ENCODE measurements around the gene KRT3. TPM values are rescaled to one million over a fixed set of nuclear protein-coding genes. Genes with fewer than 3 reads are reported as not detected.
"Not testable (repeated sequence)": the region's sequence is repeated elsewhere in the genome, so short reads cannot be mapped to it uniquely, and the experiment has no call there.

Gene KRT3
- total and polyA plus RNA-seq, 5 donors from 2014 or later: not detected

- no peak for ATAC-seq (ENCODE audit: low read depth in 2 of 2)
- Histone ChIP-seq H3K4me3 (ENCODE audit: low read depth, low read length) (no peak overlapping the region), H3K36me3 (ENCODE audit: control insufficient read depth, insufficient read depth, low read length) (no peaks in the 10 kb centered on the region), H3K4me1 (ENCODE audit: control insufficient read depth, insufficient read depth, low read length, poor library complexity, severe bottlenecking) (no peaks in the 10 kb centered on the region), H3K9me3 (ENCODE audit: control insufficient read depth in 2 of 2, low read length in 2 of 2) (peaks cover 2 to 6% of the 10 kb centered on the region in 2 experiments), H3K27me3 (ENCODE audit: control insufficient read depth, insufficient read depth, low read length) (no peaks in the 10 kb centered on the region), H3K27ac (ENCODE audit: insufficient read depth, low read length, poor library complexity, severe bottlenecking) (no peak overlapping the region)
- Mint-ChIP-seq H3K36me3 (no peaks in the 10 kb centered on the region), H3K4me3 (no peak overlapping the region), H3K9me3 (peaks cover 0 to 10% (median 3%) of the 10 kb centered on the region in 7 donors), H3K27ac (no peak overlapping the region), H3K27me3 (peaks cover 12% of the 10 kb centered on the region), H3K4me1 (no peaks in the 10 kb centered on the region)
- no peak for DNase-seq
Observed at GRCh38 chr12:52755533-52755932, 40.4 kb downstream of the KRT3 start.

- H3K27ac ChIP-seq (ENCODE audit: insufficient read depth, low read length, poor library complexity, severe bottlenecking): no peak overlapping the region
- no peaks in the 10 kb centered on the region for H3K36me3 ChIP-seq (ENCODE audit: control insufficient read depth, insufficient read depth, low read length)
- no peak for DNase-seq
- H3K9me3 ChIP-seq (ENCODE audit: control insufficient read depth in 2 of 2, low read length in 2 of 2): no peaks in the 10 kb centered on the region
- peaks cover 0 to 4% (median 0%) of the 10 kb centered on the region in 7 donors for H3K9me3 Mint-ChIP-seq
- no peaks in the 10 kb centered on the region for H3K4me1 Mint-ChIP-seq
- no peak overlapping the region for H3K27ac Mint-ChIP-seq
- peaks cover 6% of the 10 kb centered on the region for H3K27me3 Mint-ChIP-seq
- no peak overlapping the region for H3K4me3 ChIP-seq (ENCODE audit: low read depth, low read length)
- no peaks in the 10 kb centered on the region for H3K36me3 Mint-ChIP-seq
- H3K4me3 Mint-ChIP-seq: no peak overlapping the region
- H3K27me3 ChIP-seq (ENCODE audit: control insufficient read depth, insufficient read depth, low read length): no peaks in the 10 kb centered on the region
- no peaks in the 10 kb centered on the region for H3K4me1 ChIP-seq (ENCODE audit: control insufficient read depth, insufficient read depth, low read length, poor library complexity, severe bottlenecking)
- no peak for ATAC-seq (ENCODE audit: low read depth in 2 of 2)
Observed at GRCh38 chr12:52754135-52754534, 41.8 kb downstream of the KRT3 start.

- no peak overlapping the region for H3K4me3 Mint-ChIP-seq
- H3K27ac ChIP-seq (ENCODE audit: insufficient read depth, low read length, poor library complexity, severe bottlenecking): no peak overlapping the region
- H3K36me3 ChIP-seq (ENCODE audit: control insufficient read depth, insufficient read depth, low read length): no peaks in the 10 kb centered on the region
- no peak overlapping the region for H3K27ac Mint-ChIP-seq
- no peaks in the 10 kb centered on the region for H3K36me3 Mint-ChIP-seq
- ATAC-seq (ENCODE audit: low read depth in 2 of 2) (no peak), DNase-seq (no peak)
- no peak overlapping the region for H3K4me3 ChIP-seq (ENCODE audit: low read depth, low read length)
- H3K27me3 Mint-ChIP-seq: peaks cover 5% of the 10 kb centered on the region
- H3K9me3 ChIP-seq (ENCODE audit: control insufficient read depth in 2 of 2, low read length in 2 of 2): no peaks in the 10 kb centered on the region
- no peaks in the 10 kb centered on the region for H3K4me1 ChIP-seq (ENCODE audit: control insufficient read depth, insufficient read depth, low read length, poor library complexity, severe bottlenecking)
- H3K27me3 ChIP-seq (ENCODE audit: control insufficient read depth, insufficient read depth, low read length): no peaks in the 10 kb centered on the region
- peaks cover 0 to 2% (median 0%) of the 10 kb centered on the region in 7 donors for H3K9me3 Mint-ChIP-seq
- H3K4me1 Mint-ChIP-seq: peaks cover 0 to 4% (median 0%) of the 10 kb centered on the region in 4 donors
Observed at GRCh38 chr12:52753283-52753682, 42.6 kb downstream of the KRT3 start.

GRCh38 chr12:52752516-52752915 is 43.4 kb downstream of the KRT3 start:
- DNase-seq (no peak), ATAC-seq (ENCODE audit: low read depth in 2 of 2) (no peak)
- Histone ChIP-seq H3K9me3 (ENCODE audit: control insufficient read depth in 2 of 2, low read length in 2 of 2) (no peaks in the 10 kb centered on the region), H3K36me3 (ENCODE audit: control insufficient read depth, insufficient read depth, low read length) (no peaks in the 10 kb centered on the region), H3K27ac (ENCODE audit: insufficient read depth, low read length, poor library complexity, severe bottlenecking) (no peak overlapping the region), H3K4me1 (ENCODE audit: control insufficient read depth, insufficient read depth, low read length, poor library complexity, severe bottlenecking) (no peaks in the 10 kb centered on the region), H3K27me3 (ENCODE audit: control insufficient read depth, insufficient read depth, low read length) (no peaks in the 10 kb centered on the region), H3K4me3 (ENCODE audit: low read depth, low read length) (no peak overlapping the region)
- Mint-ChIP-seq H3K27ac (no peak overlapping the region), H3K27me3 (peaks cover 5% of the 10 kb centered on the region), H3K4me3 (no peak overlapping the region), H3K36me3 (no peaks in the 10 kb centered on the region), H3K4me1 (peaks cover 0 to 4% (median 0%) of the 10 kb centered on the region in 4 donors), H3K9me3 (peaks cover 0 to 2% (median 0%) of the 10 kb centered on the region in 7 donors)

GRCh38 chr12:52751795-52752194 is 44.1 kb downstream of the KRT3 start:
- H3K4me1 ChIP-seq (ENCODE audit: control insufficient read depth, insufficient read depth, low read length, poor library complexity, severe bottlenecking): no peaks in the 10 kb centered on the region

GRCh38 chr12:52750532-52750931 is 45.4 kb downstream of the KRT3 start:
- H3K36me3 Mint-ChIP-seq; H3K9me3 ChIP-seq (ENCODE audit: control insufficient read depth in 2 of 2, low read length in 2 of 2); H3K4me1 Mint-ChIP-seq; H3K4me3 Mint-ChIP-seq; ATAC-seq (ENCODE audit: low read depth in 2 of 2); H3K27me3 Mint-ChIP-seq; H3K36me3 ChIP-seq (ENCODE audit: control insufficient read depth, insufficient read depth, low read length); H3K4me1 ChIP-seq (ENCODE audit: control insufficient read depth, insufficient read depth, low read length, poor library complexity, severe bottlenecking); H3K9me3 Mint-ChIP-seq; H3K27me3 ChIP-seq (ENCODE audit: control insufficient read depth, insufficient read depth, low read length); DNase-seq; H3K27ac ChIP-seq (ENCODE audit: insufficient read depth, low read length, poor library complexity, severe bottlenecking); H3K4me3 ChIP-seq (ENCODE audit: low read depth, low read length): not testable (repeated sequence)
- peak overlapping the region in 1 of 3 donors; percentile 61 for H3K27ac Mint-ChIP-seq

More at GRCh38 chr12:52751795-52752194, 44.1 kb downstream of the KRT3 start:
- H3K4me3 ChIP-seq (ENCODE audit: low read depth, low read length): no peak overlapping the region
- ATAC-seq (ENCODE audit: low read depth in 2 of 2) (no peak), DNase-seq (no peak)
- no peaks in the 10 kb centered on the region for H3K9me3 ChIP-seq (ENCODE audit: control insufficient read depth in 2 of 2, low read length in 2 of 2)
- Mint-ChIP-seq H3K9me3 (peaks cover 0 to 2% (median 0%) of the 10 kb centered on the region in 7 donors), H3K27me3 (peaks cover 5% of the 10 kb centered on the region), H3K27ac (no peak overlapping the region), H3K36me3 (no peaks in the 10 kb centered on the region), H3K4me1 (peaks cover 0 to 4% (median 0%) of the 10 kb centered on the region in 4 donors), H3K4me3 (no peak overlapping the region)
- no peaks in the 10 kb centered on the region for H3K27me3 ChIP-seq (ENCODE audit: control insufficient read depth, insufficient read depth, low read length)
- H3K27ac ChIP-seq (ENCODE audit: insufficient read depth, low read length, poor library complexity, severe bottlenecking): no peak overlapping the region
- no peaks in the 10 kb centered on the region for H3K36me3 ChIP-seq (ENCODE audit: control insufficient read depth, insufficient read depth, low read length)

- no peak overlapping the region for H3K27ac Mint-ChIP-seq
- H3K27ac ChIP-seq (ENCODE audit: insufficient read depth, low read length, poor library complexity, severe bottlenecking): no peak overlapping the region
- no peak for ATAC-seq (ENCODE audit: low read depth in 2 of 2)
Observed at GRCh38 chr12:52749827-52750226, 46.1 kb downstream of the KRT3 start.

GRCh38 chr12:52748578-52748977 is 47.3 kb downstream of the KRT3 start:
- DNase-seq (no peak), ATAC-seq (ENCODE audit: low read depth in 2 of 2) (no peak)
- Mint-ChIP-seq H3K27ac (no peak overlapping the region), H3K36me3 (no peaks in the 10 kb centered on the region), H3K4me1 (peaks cover 0 to 4% (median 0%) of the 10 kb centered on the region in 4 donors), H3K27me3 (peaks cover under 1% of the 10 kb centered on the region), H3K4me3 (no peak overlapping the region), H3K9me3 (no peaks in the 10 kb centered on the region)
- no peaks in the 10 kb centered on the region for H3K4me1 ChIP-seq (ENCODE audit: control insufficient read depth, insufficient read depth, low read length, poor library complexity, severe bottlenecking)
- H3K36me3 ChIP-seq (ENCODE audit: control insufficient read depth, insufficient read depth, low read length): no peaks in the 10 kb centered on the region
- H3K4me3 ChIP-seq (ENCODE audit: low read depth, low read length): no peak overlapping the region
- H3K27ac ChIP-seq (ENCODE audit: insufficient read depth, low read length, poor library complexity, severe bottlenecking): no peak overlapping the region
- no peaks in the 10 kb centered on the region for H3K27me3 ChIP-seq (ENCODE audit: control insufficient read depth, insufficient read depth, low read length)
- no peaks in the 10 kb centered on the region for H3K9me3 ChIP-seq (ENCODE audit: control insufficient read depth in 2 of 2, low read length in 2 of 2)

More at GRCh38 chr12:52749827-52750226, 46.1 kb downstream of the KRT3 start:
- H3K4me1 Mint-ChIP-seq: peaks cover 0 to 4% (median 0%) of the 10 kb centered on the region in 4 donors
- no peaks in the 10 kb centered on the region for H3K36me3 Mint-ChIP-seq
- Histone ChIP-seq H3K4me3 (ENCODE audit: low read depth, low read length) (no peak overlapping the region), H3K36me3 (ENCODE audit: control insufficient read depth, insufficient read depth, low read length) (no peaks in the 10 kb centered on the region), H3K27me3 (ENCODE audit: control insufficient read depth, insufficient read depth, low read length) (no peaks in the 10 kb centered on the region), H3K9me3 (ENCODE audit: control insufficient read depth in 2 of 2, low read length in 2 of 2) (no peaks in the 10 kb centered on the region), H3K4me1 (ENCODE audit: control insufficient read depth, insufficient read depth, low read length, poor library complexity, severe bottlenecking) (no peaks in the 10 kb centered on the region)
- peaks cover 5% of the 10 kb centered on the region for H3K27me3 Mint-ChIP-seq
- no peaks in the 10 kb centered on the region for H3K9me3 Mint-ChIP-seq
- no peak for DNase-seq
- no peak overlapping the region for H3K4me3 Mint-ChIP-seq
